GM18907 (cell line): Measurements from ENCODE around the gene FARS2.

Experiments used
- ATAC-seq: cut with Tn5 transposase; IDR thresholded peaks from one replicate; pipeline ENCODE4 v1.9.1; 2021; ENCODE audit warnings: mild to moderate bottlenecking, moderate library complexity; ENCODE audit not compliant: unreplicated experiment

FARS2 gene

GRCh38 chr6:5248302-5249098, 12.8 kb upstream of the FARS2 start:
- ATAC-seq, result no peak

GRCh38 chr6:5249451-5250122, 11.7 kb upstream of the FARS2 start:
- no peak for ATAC-seq

GRCh38 chr6:5250451-5250850, 10.9 kb upstream of the FARS2 start:
- ATAC-seq, result no peak

GRCh38 chr6:5250911-5251310, 10.4 kb upstream of the FARS2 start:
- ATAC-seq, result no peak

GRCh38 chr6:5256952-5257351, 4.4 kb upstream of the FARS2 start:
- no peak for ATAC-seq

GRCh38 chr6:5257400-5257799, 3.9 kb upstream of the FARS2 start:
- ATAC-seq, result no peak

- ATAC-seq, result no peak
Observed at GRCh38 chr6:5259428-5259827, 1.9 kb upstream of the FARS2 start.

GRCh38 chr6:5260111-5260620, 1.1 kb upstream of the FARS2 start:
- peak; percentile 75 for ATAC-seq

GRCh38 chr6:5261545-5262109, 314 bp downstream of the FARS2 start:
- ATAC-seq, result no peak

GRCh38 chr6:5266423-5266822, 5.1 kb downstream of the FARS2 start:
- ATAC-seq, result no peak

GRCh38 chr6:5270093-5270680, 8.9 kb downstream of the FARS2 start:
- ATAC-seq, result no peak

GRCh38 chr6:5271926-5272325, 10.6 kb downstream of the FARS2 start:
- ATAC-seq, result no peak

GRCh38 chr6:5274231-5274630, 12.9 kb downstream of the FARS2 start:
- no peak for ATAC-seq

- no peak for ATAC-seq
Observed at GRCh38 chr6:5275497-5275896, 14.2 kb downstream of the FARS2 start.

- ATAC-seq, result no peak
Observed at GRCh38 chr6:5276581-5276980, 15.3 kb downstream of the FARS2 start.

GRCh38 chr6:5277589-5277988, 16.3 kb downstream of the FARS2 start:
- no peak for ATAC-seq

- ATAC-seq, result peak; percentile 72
Observed at GRCh38 chr6:5278047-5278446, 16.7 kb downstream of the FARS2 start.

GRCh38 chr6:5278565-5279120, 17.3 kb downstream of the FARS2 start:
- no peak for ATAC-seq

GRCh38 chr6:5279891-5280338, 18.6 kb downstream of the FARS2 start:
- no peak for ATAC-seq

- no peak for ATAC-seq
Observed at GRCh38 chr6:5280920-5281319, 19.6 kb downstream of the FARS2 start.

- ATAC-seq, result no peak
Observed at GRCh38 chr6:5282191-5282623, 20.9 kb downstream of the FARS2 start.
